GM21447 (cell line): ENCODE measurements around the gene TPRG1.

Source experiments
- ATAC-seq: cut with Tn5 transposase; IDR thresholded peaks from one replicate; pipeline ENCODE4 v1.9.1; 2021; ENCODE audit not compliant: unreplicated experiment

TPRG1 gene

GRCh38 chr3:189227249-189227648, 55.5 kb downstream of the TPRG1 start:
- ATAC-seq, result no peak

- peak; percentile 91 for ATAC-seq
Measured at GRCh38 chr3:189229196-189229828, 57.5 kb downstream of the TPRG1 start.

DNA sequence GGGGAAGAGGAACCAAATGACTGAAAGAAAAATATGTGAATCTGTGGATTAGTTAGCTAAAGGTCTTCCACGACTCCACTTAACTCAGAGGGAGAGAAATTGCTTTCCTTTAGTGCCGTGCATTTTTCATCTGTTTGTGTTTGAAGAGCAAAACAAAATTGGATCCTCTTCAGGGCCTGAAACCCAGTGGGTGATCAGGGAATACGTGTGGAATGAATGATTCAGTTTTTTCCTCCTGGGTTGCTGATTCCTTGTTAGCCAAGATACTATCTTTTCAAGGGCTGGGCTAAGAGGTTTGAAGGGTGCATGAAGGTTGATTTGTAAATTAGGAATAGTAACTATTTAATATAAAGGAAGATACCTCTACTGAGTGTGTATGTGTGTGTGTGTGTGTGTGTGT, 61.0 kb downstream of the TPRG1 start:
- ATAC-seq, result no peak

DNA sequence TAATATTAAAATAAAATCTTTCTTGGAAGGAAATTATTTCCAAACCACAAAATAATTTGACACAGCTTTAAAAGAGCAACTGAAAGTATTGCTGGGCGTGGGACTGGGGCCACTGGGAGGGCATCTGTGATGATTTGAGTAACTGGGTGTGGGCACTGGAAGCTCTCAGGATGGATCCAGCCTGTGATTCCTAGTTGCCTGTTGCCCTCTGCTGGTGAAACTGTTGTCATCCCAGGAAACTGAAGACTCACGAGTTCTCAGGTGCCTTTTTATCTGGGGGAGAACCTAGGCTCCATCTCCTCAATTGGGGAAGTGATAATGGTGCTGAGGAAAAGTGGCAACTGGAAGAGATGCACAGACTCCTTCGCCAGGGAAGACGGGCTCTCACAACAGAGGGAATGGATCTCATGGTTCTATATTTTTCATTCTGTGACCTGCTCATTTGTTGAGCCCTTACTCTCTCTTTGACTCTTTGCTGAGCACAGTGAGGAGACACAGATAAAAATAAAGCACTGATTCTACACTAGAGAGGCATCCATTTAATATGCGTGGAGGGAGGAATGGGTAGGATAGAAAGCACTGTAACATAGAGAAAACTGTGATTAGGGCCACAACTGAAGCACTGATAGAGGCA, 61.6 kb downstream of the TPRG1 start:
- ATAC-seq, result no peak

GRCh38 chr3:189235214-189235613, 63.4 kb downstream of the TPRG1 start:
- no peak for ATAC-seq

GRCh38 chr3:189236352-189236751, 64.6 kb downstream of the TPRG1 start:
- peak; percentile 57 for ATAC-seq

- ATAC-seq, result no peak
Measured at GRCh38 chr3:189237526-189237925, 65.8 kb downstream of the TPRG1 start.

DNA sequence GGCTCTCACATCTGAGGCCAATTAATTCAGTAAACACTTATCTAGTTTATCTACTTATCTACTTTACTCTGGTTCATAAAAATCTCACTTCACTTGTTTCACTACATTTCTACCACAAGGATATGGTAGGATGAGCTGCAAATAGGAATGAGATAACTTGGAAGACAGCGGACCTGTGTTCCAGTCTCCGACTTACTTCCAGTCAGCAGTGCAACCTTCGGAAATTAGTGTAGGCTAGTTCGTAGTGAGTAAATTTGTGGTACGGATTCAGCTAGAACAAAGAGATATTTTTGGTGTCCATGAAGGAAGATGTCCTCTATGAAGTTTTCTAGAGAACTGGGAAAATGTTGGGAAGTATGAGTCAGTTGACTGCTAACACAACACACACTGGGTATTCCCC, 66.3 kb downstream of the TPRG1 start:
- no peak for ATAC-seq

DNA sequence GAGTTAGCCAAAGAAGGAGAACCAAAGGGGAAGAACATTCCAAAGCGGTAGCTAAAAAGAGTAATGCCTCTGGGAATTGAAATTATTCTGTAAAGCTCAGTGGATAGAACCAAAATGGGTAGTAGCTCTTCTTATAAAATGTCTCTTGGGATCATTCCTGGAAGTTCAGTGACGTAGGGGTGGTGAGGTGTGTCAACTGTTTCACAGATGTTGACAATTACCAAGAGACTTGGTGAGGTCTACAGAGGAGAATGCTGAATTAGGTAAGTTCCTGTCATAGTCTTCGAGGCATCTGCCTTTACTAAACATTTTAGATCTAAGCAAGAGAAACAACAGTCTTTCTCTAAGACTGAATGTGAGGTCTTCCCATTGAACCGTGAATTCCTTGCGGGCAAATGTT, 67.8 kb downstream of the TPRG1 start:
- ATAC-seq, result no peak

GRCh38 chr3:189249987-189250386, 78.2 kb downstream of the TPRG1 start:
- no peak for ATAC-seq

DNA sequence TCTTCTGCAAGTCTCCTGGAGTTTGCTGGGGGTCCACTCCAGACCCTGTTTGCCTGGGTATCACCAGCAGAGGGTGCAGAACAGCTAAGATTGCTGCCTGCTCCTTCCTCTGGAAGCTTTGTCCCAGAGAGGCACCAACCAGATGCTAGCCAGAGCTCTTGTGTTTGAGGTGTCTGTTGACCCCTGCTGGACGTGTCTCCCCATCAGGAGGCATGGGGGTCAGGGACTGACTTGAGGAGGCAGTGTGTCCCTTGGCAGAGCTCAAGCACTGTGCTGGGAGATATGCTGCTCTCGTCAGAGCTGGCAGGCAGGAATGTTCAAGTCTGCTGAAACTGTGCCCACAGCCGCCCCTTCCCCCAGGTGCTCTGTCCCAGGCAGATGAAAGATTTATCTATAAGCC, 86.5 kb downstream of the TPRG1 start:
- no peak for ATAC-seq

GRCh38 chr3:189260556-189261493, 89.1 kb downstream of the TPRG1 start:
- ATAC-seq, result no peak

DNA sequence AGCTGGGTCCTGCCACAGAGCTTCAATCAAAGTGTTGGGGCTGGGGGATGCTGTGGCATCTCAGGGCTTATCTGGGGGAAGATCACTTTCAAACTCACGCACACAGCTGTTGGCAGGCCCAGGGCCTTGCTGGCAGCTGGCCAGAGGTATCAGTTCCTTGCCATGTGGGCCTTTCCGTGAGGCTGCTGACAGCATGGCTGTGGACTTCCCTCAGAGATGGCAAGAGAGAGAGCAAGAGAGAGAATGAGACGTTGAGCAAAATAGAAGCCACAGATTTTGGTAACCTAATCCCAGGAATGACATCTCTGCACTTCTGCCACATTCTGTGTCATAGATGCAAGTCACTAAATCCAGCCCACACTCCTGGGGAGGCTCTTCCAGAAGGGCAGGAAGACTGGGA, 91.0 kb downstream of the TPRG1 start:
- peak; percentile 57 for ATAC-seq

DNA sequence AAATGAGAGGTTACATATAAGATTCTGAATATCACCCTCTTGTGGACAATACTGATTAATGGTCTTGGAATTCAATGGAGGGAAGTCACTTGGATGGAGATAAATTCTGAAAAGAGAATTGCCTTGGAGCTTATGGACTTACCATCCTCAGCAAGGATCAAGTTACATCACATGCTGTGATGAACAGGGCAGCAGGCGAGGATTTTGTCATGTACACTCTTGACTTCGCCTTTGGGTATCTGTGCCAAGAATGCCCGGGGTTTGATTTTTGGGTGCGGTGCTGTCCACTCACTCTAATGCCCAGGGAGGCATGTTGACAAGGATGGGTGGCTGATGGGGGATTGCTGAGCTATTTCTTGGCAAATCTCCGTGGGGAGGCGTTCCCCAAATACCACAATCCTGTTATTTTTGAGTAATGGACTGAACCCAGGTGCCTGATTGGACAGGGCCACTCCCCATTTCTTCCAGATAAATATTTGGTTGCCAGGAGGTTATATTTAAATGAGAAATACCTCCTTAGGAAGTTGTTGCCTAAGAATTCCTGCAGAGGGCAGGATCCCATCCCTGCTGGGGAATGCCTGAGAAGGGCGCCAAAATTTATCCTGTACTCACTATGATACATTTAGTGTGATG, 96.3 kb downstream of the TPRG1 start:
- no peak for ATAC-seq

- no peak for ATAC-seq
Measured at GRCh38 chr3:189269365-189269764, 97.6 kb downstream of the TPRG1 start.

GRCh38 chr3:189270248-189270832, 98.6 kb downstream of the TPRG1 start:
- peak; percentile 86 for ATAC-seq

- no peak for ATAC-seq
Measured at GRCh38 chr3:189272500-189273119, 100.8 kb downstream of the TPRG1 start.

DNA sequence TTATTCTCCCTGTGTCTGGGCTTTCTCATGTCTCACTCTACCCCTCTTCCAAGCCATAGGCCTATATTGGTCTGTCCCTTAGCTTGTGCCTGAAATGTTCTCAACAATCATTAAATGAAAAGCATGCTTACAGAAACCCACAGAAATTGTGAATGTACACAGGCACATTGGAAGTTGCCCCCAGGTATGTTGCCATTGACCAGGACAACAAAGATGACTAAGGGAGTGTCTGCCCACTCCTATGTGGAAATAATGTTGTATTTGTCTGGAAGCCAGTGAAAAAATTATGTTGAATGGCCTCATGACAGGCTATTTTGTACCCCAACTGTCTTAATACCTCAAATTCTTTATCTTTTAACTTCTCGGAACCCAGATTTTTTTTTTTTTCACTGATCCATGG, 102.0 kb downstream of the TPRG1 start:
- no peak for ATAC-seq

GRCh38 chr3:189275182-189275581, 103.4 kb downstream of the TPRG1 start:
- ATAC-seq, result no peak

DNA sequence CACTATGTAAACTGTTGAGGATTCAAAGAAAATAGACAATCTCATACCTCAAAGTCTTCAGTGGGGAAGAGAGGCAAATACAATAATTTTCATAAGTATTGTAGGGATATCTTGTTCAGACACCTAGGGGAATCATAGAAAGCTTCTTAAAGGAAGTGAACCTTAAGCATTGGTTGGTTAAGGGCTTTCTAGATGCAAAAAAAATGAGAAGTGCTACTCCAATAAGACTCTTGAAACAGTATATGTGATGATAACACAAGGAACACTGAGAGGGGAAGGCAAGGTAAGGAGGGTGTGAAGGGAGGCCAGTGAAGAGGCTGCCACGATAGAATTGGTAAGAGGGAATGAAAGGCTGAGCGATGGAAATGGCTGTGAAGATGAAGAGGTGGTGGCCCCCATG, 104.1 kb downstream of the TPRG1 start:
- ATAC-seq, result no peak
